Skeletal muscle satellite cell (primary cell): ENCODE data around the gene EDARADD.
A peak's percentile ranks its signal among the peaks of the same experiment; 100 is the strongest.

Experiments used
- H3K27me3 ChIP-seq: 2 replicates; pipeline ENCODE4 v1.7.0; 2013; ENCODE audit warnings: low read length; ENCODE audit not compliant: control insufficient read depth, insufficient read depth
- H3K36me3 ChIP-seq: 2 replicates; pipeline ENCODE4 v1.7.0; 2013; ENCODE audit warnings: mild to moderate bottlenecking, control low read depth, low read length; ENCODE audit not compliant: insufficient read depth
- H3K4me1 ChIP-seq: 2 replicates; pipeline ENCODE4 v1.7.0; 2013; ENCODE audit warnings: low read length; ENCODE audit not compliant: control insufficient read depth, insufficient read depth
- H3K4me2 ChIP-seq: 2 replicates; pipeline ENCODE4 v1.7.0; 2013; ENCODE audit warnings: mild to moderate bottlenecking, low read length
- H3K4me3 ChIP-seq: 2 replicates; pipeline ENCODE4 v1.7.0; 2013; ENCODE audit warnings: low read length
- H3K9ac ChIP-seq: 2 replicates; pipeline ENCODE4 v1.7.0; 2013; ENCODE audit warnings: mild to moderate bottlenecking, low read depth, low read length, moderate library complexity
- H3K9me3 ChIP-seq: replicated peaks from 2 replicates; pipeline ENCODE4 v1.7.0; 2013; ENCODE audit warnings: mild to moderate bottlenecking, control low read depth, low read length

EDARADD gene

DNA sequence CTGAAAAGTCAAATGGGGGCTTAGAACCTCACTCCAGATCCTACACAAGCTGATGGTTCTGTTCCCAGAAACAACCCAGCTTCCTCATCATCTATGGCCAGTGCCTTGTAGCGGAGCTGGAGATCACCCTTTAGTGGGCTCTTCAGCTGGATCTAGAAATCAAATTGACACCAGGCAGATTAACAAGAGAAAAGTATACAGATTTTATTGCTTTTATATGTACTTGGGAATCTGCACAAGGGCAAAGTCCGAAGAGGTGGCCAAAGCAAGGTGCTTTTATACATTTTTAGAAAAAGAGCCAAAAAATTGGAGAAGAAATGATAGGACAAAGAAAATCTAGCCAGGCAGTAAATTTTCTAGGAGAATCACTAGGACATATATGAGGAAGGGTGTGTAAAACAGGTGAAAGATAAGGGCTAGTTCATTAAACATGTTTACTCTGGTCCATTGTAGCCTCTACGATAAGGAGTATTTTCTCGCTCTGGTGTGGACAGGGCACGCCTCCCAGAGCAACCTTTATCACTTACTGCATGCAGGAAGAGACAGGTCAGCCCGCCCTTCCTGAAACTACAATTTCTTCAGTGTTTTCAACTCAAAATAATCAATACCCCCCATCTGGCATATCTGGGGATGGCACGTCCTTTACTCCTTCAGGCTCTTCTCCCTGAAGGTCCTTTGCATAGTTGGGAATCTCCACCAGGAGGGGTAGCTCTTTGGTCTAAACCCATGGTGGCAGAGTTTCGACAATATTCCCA is 115.7 kb downstream of the EDARADD start:
- Histone ChIP-seq H3K9ac (no peak overlapping the region), H3K27me3 (no peaks in the 10 kb centered on the region), H3K4me3 (no peak overlapping the region), H3K36me3 (no peaks in the 10 kb centered on the region), H3K9me3 (no peaks in the 10 kb centered on the region), H3K4me1 (peaks cover 2% of the 10 kb centered on the region), H3K4me2 (no peak overlapping the region)

DNA sequence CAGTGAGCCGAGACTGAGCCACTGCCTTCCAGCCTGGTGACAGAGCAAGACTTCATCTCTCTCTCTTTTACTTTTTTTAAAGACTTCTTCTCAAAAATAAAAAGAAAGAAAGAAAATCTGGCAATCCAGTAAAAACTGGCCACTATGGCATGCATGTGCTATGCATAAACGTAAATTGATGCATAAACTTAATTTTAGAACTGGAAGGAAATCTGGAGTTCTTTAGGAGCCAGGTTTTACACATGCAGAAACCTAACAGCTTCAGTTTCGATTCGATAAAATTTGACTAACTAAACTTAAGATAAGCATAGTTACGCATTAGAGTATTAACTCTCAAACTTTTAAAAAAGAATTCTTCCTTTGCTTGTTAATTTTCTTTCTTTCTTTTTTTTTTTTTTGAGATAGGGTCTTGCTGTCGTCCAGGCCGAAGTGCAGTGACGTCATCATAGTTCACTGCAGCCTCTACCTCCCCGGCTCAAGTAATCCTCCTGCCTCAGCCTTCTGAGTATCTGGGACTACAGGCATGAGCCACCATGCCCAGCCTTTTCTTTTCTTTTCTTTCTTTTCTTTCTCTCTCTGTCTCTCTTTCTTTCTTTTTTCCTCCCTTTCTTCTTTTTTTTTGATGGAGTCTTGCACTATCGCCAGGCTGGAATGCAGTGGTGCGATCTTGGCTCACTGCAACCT is 117.8 kb downstream of the EDARADD start:
- Histone ChIP-seq H3K4me2 (no peak overlapping the region), H3K27me3 (no peaks in the 10 kb centered on the region), H3K4me1 (peaks cover 5% of the 10 kb centered on the region), H3K9ac (no peak overlapping the region), H3K4me3 (no peak overlapping the region), H3K36me3 (no peaks in the 10 kb centered on the region), H3K9me3 (no peaks in the 10 kb centered on the region)

DNA sequence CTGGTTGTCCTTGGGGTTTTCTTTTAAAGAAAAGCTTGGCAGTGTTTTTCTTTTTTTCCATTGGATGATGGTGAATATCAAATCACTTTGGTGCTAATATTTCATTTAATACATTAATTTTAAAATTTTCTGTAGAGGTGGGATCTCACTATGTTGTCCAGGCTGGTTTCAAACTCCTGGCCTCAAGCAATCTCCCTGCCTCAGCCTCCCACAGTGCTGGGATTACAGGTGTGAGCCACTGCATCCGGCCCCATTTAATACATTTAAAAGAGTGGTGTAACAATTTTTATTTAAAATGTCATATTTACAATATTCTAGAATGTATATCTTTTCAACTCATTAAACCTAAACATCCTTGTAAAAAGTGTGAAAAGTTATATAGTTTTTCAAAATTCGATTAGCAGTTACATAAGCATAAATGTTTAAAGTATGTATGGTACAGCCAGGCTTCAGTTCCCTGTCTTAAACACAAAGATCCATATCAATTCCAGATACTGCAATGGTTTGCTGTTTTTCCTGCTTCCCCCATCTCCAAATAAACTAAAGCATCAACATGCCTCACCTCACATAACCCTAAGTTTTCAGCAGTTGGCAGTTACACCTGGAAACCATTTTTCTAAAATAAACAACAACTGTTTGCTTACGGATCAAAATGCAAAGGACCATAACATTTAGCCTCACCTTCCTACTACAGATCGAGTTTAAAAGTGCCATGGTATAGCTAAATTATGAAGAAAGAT is 120.8 kb downstream of the EDARADD start:
- Histone ChIP-seq H3K36me3 (no peaks in the 10 kb centered on the region), H3K4me3 (no peak overlapping the region), H3K27me3 (no peaks in the 10 kb centered on the region), H3K4me1 (peaks cover 4% of the 10 kb centered on the region), H3K9me3 (no peaks in the 10 kb centered on the region), H3K4me2 (no peak overlapping the region), H3K9ac (no peak overlapping the region)

DNA sequence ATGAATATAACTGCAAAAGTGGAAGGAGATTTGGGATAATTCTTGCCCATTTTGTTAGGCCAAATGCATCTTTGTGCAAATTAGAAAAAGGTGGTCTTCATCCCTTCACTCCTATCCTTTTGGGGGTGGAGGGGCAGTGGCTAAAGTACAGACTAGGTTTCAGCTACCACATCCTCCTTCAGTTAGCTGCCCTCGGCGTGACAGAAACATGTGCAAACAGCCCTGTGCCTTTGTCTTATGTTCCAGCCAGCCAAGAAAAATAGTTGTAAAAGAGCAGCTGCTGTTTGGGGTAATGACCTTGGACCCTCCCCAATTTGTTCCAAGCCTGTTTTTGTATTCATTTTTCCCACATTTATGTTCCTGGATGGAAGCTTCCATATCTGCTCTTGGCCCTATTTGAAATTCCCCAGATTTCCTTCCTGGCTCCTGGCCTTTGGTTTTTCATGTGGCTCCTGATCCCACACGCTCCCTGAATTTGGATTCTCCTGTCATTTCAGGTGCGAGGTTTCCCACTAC is 121.4 kb downstream of the EDARADD start:
- Histone ChIP-seq H3K4me3 (no peak overlapping the region), H3K4me2 (no peak overlapping the region), H3K9ac (no peak overlapping the region), H3K27me3 (no peaks in the 10 kb centered on the region), H3K4me1 (peaks cover 4% of the 10 kb centered on the region), H3K36me3 (no peaks in the 10 kb centered on the region), H3K9me3 (no peaks in the 10 kb centered on the region)

DNA sequence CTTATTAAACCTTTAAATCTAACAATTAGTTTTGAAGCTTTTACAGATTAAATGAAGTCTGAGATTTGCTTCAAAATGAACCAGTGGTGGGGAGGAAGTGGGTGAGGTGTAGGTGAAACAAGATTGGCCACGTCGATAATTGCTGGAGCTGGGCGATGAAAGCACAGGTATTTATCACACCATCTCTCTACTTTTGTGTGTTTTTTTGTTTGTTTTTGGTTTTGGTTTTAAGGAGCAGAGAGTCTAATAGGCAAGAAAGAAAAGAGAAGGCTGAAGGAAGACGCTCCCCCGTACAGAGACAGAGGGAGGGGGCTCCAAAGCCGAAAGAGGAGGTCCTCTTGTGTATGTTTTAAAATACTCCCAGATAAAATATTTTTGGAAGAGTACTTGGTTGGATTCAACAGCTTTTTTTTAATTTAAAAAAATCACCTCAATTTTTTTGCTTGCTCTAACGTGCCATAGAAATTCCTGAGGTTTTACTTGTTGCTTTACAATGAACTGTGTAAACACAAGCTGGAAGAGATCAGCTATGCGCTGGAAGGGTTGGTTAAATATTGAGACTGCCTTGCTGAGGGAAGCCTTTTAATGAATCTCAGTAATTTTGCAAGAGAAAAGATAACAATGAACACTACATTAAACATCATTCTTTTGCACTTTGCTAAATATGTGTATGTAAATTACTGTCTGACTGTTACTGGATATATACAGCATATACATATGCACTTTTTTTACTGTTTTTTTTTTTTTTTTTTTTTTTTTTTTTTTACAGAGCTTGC is 123.0 kb downstream of the EDARADD start:
- no peak overlapping the region for H3K4me3 ChIP-seq
- H3K4me2 ChIP-seq: no peak overlapping the region
- H3K4me1 ChIP-seq: peaks cover 4% of the 10 kb centered on the region
- H3K27me3 ChIP-seq: no peaks in the 10 kb centered on the region
- H3K9ac ChIP-seq: no peak overlapping the region
- no peaks in the 10 kb centered on the region for H3K9me3 ChIP-seq
- H3K36me3 ChIP-seq: no peaks in the 10 kb centered on the region

DNA sequence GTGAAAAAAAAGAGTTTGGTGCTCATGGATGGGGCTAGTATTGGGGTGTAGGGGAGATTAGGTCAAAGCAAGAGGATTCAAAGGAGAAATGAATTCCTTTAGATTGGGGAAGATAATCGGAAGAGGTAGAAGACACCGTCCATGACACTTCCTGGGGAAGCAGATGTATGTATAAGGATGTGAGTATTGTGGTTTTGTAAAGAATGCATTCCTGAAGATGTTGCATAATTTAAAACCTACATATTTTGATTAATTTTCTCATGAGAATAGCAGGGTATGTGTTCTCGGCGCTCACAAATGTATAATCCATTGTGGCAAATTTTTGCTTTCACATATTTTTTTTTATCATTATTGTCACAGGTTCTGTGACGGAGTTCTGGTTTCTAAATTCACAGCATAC is 124.2 kb downstream of the EDARADD start:
- Histone ChIP-seq H3K4me1 (peaks cover 8% of the 10 kb centered on the region), H3K9ac (no peak overlapping the region), H3K9me3 (no peaks in the 10 kb centered on the region), H3K27me3 (no peaks in the 10 kb centered on the region), H3K4me2 (no peak overlapping the region), H3K36me3 (no peaks in the 10 kb centered on the region), H3K4me3 (no peak overlapping the region)

DNA sequence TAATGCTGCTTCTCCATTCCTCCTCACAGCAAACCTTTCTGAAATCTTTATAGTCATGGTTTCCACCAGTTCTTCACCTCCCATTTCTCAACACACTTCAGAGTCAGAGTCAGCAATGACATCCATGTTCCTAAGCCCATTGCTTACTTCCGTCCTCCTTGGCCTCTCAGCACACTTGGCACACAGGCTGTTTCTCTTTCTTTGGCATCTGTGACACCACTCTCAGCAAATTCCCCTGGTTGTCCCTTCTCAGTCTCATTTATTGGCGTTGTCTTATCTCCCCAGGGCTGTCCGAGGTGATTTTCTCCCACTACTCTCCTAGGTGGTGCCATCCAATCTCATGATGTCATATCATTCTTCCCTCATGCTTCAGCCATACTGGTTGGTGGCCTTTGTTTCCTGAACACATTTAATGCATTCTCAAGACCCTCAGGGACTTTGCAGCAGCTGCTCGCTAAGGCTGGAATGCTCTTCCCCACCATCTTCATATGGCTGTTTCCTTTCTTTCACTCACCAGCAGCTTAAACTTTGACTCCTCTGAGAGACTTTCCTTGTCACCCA is 126.4 kb downstream of the EDARADD start:
- Histone ChIP-seq H3K9ac (no peak overlapping the region), H3K27me3 (no peaks in the 10 kb centered on the region), H3K4me3 (no peak overlapping the region)

DNA sequence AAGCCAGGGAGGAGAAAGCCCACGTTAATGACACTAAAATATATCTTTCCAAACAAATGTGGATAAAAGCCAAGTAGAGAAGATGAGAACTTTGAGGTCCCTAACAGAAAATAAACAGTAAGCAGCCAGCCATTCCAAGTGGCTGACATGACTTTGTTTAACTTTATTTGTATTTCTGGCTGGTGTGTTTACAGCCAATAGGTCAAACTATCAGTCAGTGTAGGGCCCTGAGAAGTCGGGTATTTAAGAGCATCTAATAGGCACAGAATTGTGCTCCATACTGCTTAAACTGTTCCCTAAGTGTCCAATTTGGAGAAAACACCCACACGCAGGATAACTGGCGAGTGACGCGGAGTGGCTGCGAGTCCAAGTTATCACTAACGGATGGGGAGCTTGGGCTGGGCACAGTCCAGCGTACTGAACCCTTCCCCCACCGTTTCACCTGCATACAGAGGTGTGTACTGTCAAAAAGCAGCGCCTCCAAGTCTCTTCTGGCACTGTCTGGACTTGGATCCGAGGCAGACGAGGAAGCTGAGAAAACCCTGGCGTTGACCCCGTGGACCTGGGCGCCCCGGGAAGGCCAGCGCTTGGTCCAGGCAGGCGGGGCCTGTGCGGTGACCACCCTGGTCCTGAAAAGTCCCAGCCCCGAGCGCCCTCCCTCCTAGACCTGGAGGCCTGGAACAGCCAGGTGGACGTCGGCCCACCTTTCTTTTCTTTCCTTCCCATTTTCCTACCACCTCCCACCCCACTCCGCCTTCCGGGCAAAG is 129.0 kb downstream of the EDARADD start:
- H3K4me2 ChIP-seq: peak overlapping the region; percentile 83

More for the DNA sequence above, 126.4 kb downstream of the EDARADD start:
- H3K4me1 ChIP-seq: peaks cover 10% of the 10 kb centered on the region
- no peak overlapping the region for H3K4me2 ChIP-seq
- no peaks in the 10 kb centered on the region for H3K36me3 ChIP-seq
- H3K9me3 ChIP-seq: no peaks in the 10 kb centered on the region

DNA sequence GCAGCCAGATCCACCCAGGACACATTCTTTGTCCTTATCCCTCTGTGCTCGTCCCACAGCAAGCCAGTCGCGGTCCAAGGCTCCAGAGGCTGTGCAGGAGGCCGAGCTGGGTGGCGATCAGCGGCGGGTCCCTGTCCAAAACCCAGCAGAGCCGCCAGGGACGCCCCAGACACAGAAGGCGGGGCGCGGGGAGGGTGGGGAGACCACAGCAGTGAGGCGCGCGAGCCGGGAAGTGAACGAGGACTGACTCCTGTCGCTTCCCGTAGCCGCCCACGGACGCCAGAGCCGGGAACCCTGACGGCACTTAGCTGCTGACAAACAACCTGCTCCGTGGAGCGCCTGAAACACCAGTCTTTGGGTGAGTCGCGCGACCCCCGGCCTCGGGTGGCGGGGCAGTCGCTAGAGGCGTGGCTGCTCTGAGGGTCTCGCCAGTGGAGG is 129.6 kb downstream of the EDARADD start, which contains the start of gene LGALS8:
Gene LGALS8 (plus strand): TSS at position 279 of the 438 bp plus-strand sequence. CDS start 2,089 bp downstream, outside the sequence.
- peak within 1 kb of the TSS; percentile 87 for H3K9ac ChIP-seq
- peak within 1 kb of the TSS; percentile 83 for H3K4me2 ChIP-seq
- H3K27me3 ChIP-seq: no peaks in the 10 kb centered on the region
- H3K4me1 ChIP-seq: peaks cover 6% of the 10 kb centered on the region
- H3K9me3 ChIP-seq: no peaks in the 10 kb centered on the region
- H3K4me3 ChIP-seq: peak within 1 kb of the TSS; percentile 81
- peaks cover 17% of the 10 kb centered on the region for H3K36me3 ChIP-seq

More for the DNA sequence above, 129.0 kb downstream of the EDARADD start:
- Histone ChIP-seq H3K4me3 (peak overlapping the region; percentile 81), H3K27me3 (no peaks in the 10 kb centered on the region), H3K4me1 (peaks cover 6% of the 10 kb centered on the region), H3K9ac (peak overlapping the region; percentile 87), H3K36me3 (peaks cover 17% of the 10 kb centered on the region), H3K9me3 (no peaks in the 10 kb centered on the region)
